Esophagus squamous epithelium (tissue), 5 donors: ENCODE results near the gene VTCN1. TPM values are rescaled to one million over a fixed set of nuclear protein-coding genes. Genes with fewer than 3 reads are reported as not detected.

Experiments
- DNase-seq: peaks from one replicate; lab custom pipeline; 2025; lab: John Stamatoyannopoulos, UW
- H3K27ac ChIP-seq, 4 donors: fragments of 200-600 bp; sonication (generic); one replicate each; pipeline ENCODE4 v1.5.1; 2016 to 2019; ENCODE audit warnings: mild to moderate bottlenecking in 1 of 4
- H3K27me3 ChIP-seq, 4 donors: fragments of 200-600 bp; sonication (generic); 1 replicate in 3 of 4; 2 replicates in 1 of 4; pipeline versions ENCODE4 v1.5.1 to v1.6.0; 2017 to 2021; ENCODE audit warnings: antibody characterized with exemption in 1 of 4
- H3K36me3 ChIP-seq, 3 donors: fragments of 200-600 bp; sonication (generic); one replicate each; pipeline ENCODE4 v1.5.1; 2016 to 2019
- H3K4me1 ChIP-seq, 3 donors: fragments of 200-600 bp; sonication (generic); one replicate each; pipeline ENCODE4 v1.5.1; 2017 to 2019
- H3K4me3 ChIP-seq, 4 donors: fragments of 200-600 bp; sonication (generic); 1 replicate in 3 of 4; 2 replicates in 1 of 4; pipeline ENCODE4 v1.5.1; 2016 to 2019; ENCODE audit warnings: mild to moderate bottlenecking in 2 of 4, moderate library complexity in 1 of 4
- H3K9me3 ChIP-seq, 3 donors: fragments of 200-600 bp; sonication (generic); one replicate each; pipeline ENCODE4 v1.5.1; 2016 to 2019
- POLR2A ChIP-seq, 4 donors: fragments of 450-650 bp; IDR thresholded peaks; one replicate each; pipeline ENCODE4 v1.6.1; 2017; ENCODE audit warnings: antibody characterized with exemption in 4 of 4, mild to moderate bottlenecking in 4 of 4, moderate library complexity in 3 of 4
- WGBS, 2 donors: methylation state at CpG; one replicate each; pipeline ENCODE4 v1.1.5; 2018; 5-methylcytosine and 5-hydroxymethylcytosine counted together
- intact Hi-C: fragments of 100-400 bp; cut with DNase I; formaldehyde crosslinking; loops from one replicate; pipeline ENCODE4 v1.15.0; 2022
- total RNA-seq, 4 donors: library from RNA; depleted of rRNA; stranded (reverse); fragments of >200 nt; gene quantifications; one replicate each; pipeline ENCODE4 v1.1.0, GENCODE V29; 2016
- TF ChIP-seq, protein P1 (sequence below), 6 experiments: fragments of 450-650 bp in 4 of 6; fragments of 200-600 bp in 2 of 6; sonication (generic) in 2 of 6; IDR thresholded peaks; one replicate each; pipeline ENCODE4 v1.5.1; 2016 to 2019; ENCODE audit warnings: antibody characterized with exemption in 6 of 6, mild to moderate bottlenecking in 4 of 6, moderate library complexity in 4 of 6
- donor health status: DM: yes; HTN: yes; CAD: no.

The VTCN1 gene
- total RNA-seq, 4 donors from 2014 or later: 1.9 TPM; not detected in 3

- DNase-seq: no peak
- Histone ChIP-seq H3K4me1 (peaks cover 0 to 16% (median 0%) of the 10 kb centered on the region in 3 donors), H3K27me3 (peaks cover 0 to 33% (median 0%) of the 10 kb centered on the region in 4 donors), H3K27ac (peak overlapping the region in 1 of 4 donors; percentile 41), H3K4me3 (no peak overlapping the region), H3K36me3 (no peaks in the 10 kb centered on the region), H3K9me3 (no peaks in the 10 kb centered on the region)
- intact Hi-C loops: no loop called here
- TF ChIP-seq, protein P1, sequence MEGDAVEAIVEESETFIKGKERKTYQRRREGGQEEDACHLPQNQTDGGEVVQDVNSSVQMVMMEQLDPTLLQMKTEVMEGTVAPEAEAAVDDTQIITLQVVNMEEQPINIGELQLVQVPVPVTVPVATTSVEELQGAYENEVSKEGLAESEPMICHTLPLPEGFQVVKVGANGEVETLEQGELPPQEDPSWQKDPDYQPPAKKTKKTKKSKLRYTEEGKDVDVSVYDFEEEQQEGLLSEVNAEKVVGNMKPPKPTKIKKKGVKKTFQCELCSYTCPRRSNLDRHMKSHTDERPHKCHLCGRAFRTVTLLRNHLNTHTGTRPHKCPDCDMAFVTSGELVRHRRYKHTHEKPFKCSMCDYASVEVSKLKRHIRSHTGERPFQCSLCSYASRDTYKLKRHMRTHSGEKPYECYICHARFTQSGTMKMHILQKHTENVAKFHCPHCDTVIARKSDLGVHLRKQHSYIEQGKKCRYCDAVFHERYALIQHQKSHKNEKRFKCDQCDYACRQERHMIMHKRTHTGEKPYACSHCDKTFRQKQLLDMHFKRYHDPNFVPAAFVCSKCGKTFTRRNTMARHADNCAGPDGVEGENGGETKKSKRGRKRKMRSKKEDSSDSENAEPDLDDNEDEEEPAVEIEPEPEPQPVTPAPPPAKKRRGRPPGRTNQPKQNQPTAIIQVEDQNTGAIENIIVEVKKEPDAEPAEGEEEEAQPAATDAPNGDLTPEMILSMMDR (IDR thresholded peaks at IDR 0.05): no peak
- no peak for TF ChIP-seq POLR2A (IDR thresholded peaks at IDR 0.05)
- 76% methylated on average over 3 of the region's 4 CpGs; no CpG with 5 or more reads in 1 of the 2 donors for WGBS, 2 donors
These were observed 341 bp downstream of the VTCN1 start for GRCh38 chr1:117210386-117210785.

DNA sequence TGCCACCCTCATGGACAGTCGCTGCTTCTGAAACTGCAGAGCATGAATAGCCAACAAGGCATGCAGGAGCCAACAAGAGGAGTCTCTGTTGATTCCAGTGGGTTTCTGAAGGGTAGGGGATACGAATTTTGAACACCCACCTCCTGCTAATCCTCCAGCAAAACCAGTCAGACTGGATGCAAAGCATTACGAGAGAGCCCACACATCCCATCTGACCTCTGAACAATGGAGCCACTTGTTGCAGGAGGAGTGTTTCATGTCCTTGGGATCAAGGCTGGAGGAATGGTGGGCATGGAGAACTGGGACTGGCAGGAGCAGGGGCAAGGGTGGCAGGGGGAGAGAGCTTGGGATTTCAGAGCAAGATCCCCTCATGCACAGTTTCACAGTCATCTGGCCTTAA lies 1.6 kb downstream of the VTCN1 start:
- DNase-seq: no peak

DNA sequence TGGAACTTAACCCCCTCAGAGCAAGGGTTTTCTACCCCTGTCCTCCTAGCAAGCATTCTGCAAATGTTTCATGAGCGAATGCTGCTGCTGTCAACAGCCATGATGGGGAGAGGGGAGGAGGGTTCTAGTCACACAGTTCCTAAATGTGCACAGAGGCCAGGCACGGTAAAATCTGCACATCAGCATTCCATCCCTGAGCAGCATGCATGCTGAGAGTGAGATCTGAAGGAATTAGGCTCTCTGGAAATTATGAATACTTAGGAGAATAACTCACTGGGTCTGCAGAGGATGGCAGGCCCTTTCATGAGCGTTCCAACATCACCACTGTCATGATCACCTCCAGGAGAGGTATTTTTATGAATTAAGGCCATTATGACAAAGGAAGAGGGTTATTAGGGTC lies 2.1 kb downstream of the VTCN1 start:
- H3K4me3 ChIP-seq: no peak overlapping the region
- H3K27me3 ChIP-seq: peaks cover 0 to 36% (median 0%) of the 10 kb centered on the region in 4 donors
- no peaks in the 10 kb centered on the region for H3K36me3 ChIP-seq
- TF ChIP-seq POLR2A (IDR thresholded peaks at IDR 0.05): no peak
- TF ChIP-seq, protein P1 (IDR thresholded peaks at IDR 0.05): no peak
- intact Hi-C loops: no loop called here
- whole genome bisulfite sequencing, 2 donors: 82 to 94% methylated on average over 3 of the region's 3 CpGs
- no peaks in the 10 kb centered on the region for H3K9me3 ChIP-seq
- peaks cover 0 to 16% (median 0%) of the 10 kb centered on the region in 3 donors for H3K4me1 ChIP-seq
- no peak for DNase-seq
- no peak overlapping the region for H3K27ac ChIP-seq

More for the DNA sequence above, 1.6 kb downstream of the VTCN1 start:
- TF ChIP-seq, protein P1 (IDR thresholded peaks at IDR 0.05): no peak
- no peak for TF ChIP-seq POLR2A (IDR thresholded peaks at IDR 0.05)
- 0 to 40% methylated on average over 1 to 3 of the region's 3 CpGs for WGBS, 2 donors
- H3K27ac ChIP-seq: no peak overlapping the region
- H3K4me1 ChIP-seq: peaks cover 0 to 16% (median 0%) of the 10 kb centered on the region in 3 donors
- intact Hi-C loops: no loop called here
- H3K36me3 ChIP-seq: no peaks in the 10 kb centered on the region
- H3K27me3 ChIP-seq: peaks cover 0 to 36% (median 0%) of the 10 kb centered on the region in 4 donors
- H3K9me3 ChIP-seq: no peaks in the 10 kb centered on the region
- peak overlapping the region in 1 of 4 donors; percentile 8 for H3K4me3 ChIP-seq

DNA sequence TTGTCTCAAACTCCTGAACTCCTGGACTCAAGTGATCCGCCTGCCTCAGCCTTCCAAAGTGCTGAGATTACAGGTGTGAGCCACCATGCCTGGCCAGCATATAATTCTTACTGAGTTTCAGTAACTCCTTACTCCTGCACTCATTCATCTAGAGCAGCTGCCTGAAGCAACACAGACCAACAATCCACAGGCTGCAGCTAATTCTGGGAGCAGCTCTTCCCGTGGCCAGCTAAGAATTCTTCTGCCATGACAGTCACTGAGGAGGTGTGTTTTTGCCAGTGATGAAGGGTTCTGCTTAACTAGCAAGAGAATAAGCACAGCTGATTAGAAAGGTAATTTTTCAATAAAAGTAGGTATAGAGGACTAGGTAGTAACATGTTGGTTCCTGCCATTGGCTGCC lies 5.4 kb downstream of the VTCN1 start:
- no peak for DNase-seq
- TF ChIP-seq, protein P1 (IDR thresholded peaks at IDR 0.05): no peak
- TF ChIP-seq POLR2A (IDR thresholded peaks at IDR 0.05): no peak
- no peak overlapping the region for H3K4me3 ChIP-seq
- intact Hi-C loops: no loop called here
- H3K36me3 ChIP-seq: no peaks in the 10 kb centered on the region
- peaks cover 0 to 55% (median 0%) of the 10 kb centered on the region in 4 donors for H3K27me3 ChIP-seq
- H3K9me3 ChIP-seq: no peaks in the 10 kb centered on the region
- no peak overlapping the region for H3K27ac ChIP-seq
- WGBS, 2 donors: 23 to 81% methylated on average over 2 of the region's 2 CpGs
- peaks cover 0 to 5% (median 0%) of the 10 kb centered on the region in 3 donors for H3K4me1 ChIP-seq

DNA sequence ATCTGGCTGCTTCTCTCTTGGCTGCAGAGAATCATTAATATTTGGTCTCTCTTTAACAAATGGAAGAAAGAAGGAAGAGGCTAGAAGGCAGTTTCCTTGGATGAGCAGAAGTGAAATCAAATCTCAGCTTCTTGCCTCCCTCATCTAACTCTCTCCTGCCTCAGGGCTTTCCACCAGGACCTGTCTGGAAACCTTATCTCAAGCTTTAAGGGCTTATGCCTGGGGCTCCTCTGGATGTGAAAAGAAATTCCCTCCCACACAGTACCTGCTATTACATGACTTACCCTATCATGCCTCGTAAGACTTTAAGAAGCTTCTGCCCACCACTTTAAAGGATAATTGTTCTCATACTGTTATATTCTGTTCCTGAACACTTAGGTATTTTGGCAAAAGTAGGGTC lies 8.9 kb downstream of the VTCN1 start:
- Histone ChIP-seq H3K36me3 (no peaks in the 10 kb centered on the region), H3K4me3 (no peak overlapping the region), H3K4me1 (no peaks in the 10 kb centered on the region), H3K9me3 (no peaks in the 10 kb centered on the region), H3K27me3 (peaks cover 0 to 34% (median 0%) of the 10 kb centered on the region in 4 donors), H3K27ac (no peak overlapping the region)
- TF ChIP-seq POLR2A (IDR thresholded peaks at IDR 0.05): no peak
- TF ChIP-seq, protein P1 (IDR thresholded peaks at IDR 0.05): no peak
- 38 to 63% methylated on average over 1 of the region's 1 CpG for WGBS, 2 donors
- intact Hi-C loops: no loop called here
- no peak for DNase-seq
